GM19455 (cell line): ENCODE results near the gene LIME1.
"Not testable (repeated sequence)": the region's sequence is repeated elsewhere in the genome, so short reads cannot be mapped to it uniquely, and the experiment has no call there.

Experiments used
- ATAC-seq: cut with Tn5 transposase; IDR thresholded peaks from one replicate; pipeline ENCODE4 v1.9.1; 2021; ENCODE audit not compliant: unreplicated experiment

Gene LIME1

GRCh38 chr20:63769891-63770474, 33.5 kb downstream of the LIME1 start:
- ATAC-seq, result no peak

DNA sequence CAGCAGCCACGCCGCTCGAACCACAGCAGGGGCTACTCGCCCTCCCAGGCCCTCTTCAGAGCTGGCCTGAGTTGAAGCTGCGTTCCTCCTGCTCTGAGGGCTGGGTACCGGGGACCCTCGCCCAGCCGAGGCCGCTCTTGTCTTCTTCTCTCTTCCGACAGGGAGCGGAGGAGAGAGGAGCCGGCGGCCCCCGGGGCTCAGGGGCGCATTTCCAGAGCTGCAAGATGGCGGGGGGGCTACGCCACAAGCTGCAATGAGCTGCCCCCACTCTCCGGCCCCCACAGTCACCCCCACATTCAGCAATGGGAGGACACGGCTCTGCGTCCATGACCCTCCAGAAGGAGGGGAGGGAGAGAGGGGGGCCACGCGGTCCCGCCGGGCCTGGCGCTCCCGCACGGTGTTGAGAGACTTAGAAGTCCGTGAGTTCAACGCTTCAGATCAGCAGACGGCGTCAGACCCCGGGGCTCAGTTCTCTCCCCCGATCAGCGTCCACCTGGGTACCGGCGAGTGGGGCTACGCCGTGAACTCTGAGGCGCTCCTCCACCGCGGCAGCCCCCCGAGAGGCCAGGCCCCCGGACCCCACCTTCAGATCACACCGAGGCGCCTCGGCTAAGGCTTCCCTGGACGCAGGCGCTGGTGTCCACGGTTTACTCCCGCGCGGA, 34.7 kb downstream of the LIME1 start:
- ATAC-seq, result no peak

DNA sequence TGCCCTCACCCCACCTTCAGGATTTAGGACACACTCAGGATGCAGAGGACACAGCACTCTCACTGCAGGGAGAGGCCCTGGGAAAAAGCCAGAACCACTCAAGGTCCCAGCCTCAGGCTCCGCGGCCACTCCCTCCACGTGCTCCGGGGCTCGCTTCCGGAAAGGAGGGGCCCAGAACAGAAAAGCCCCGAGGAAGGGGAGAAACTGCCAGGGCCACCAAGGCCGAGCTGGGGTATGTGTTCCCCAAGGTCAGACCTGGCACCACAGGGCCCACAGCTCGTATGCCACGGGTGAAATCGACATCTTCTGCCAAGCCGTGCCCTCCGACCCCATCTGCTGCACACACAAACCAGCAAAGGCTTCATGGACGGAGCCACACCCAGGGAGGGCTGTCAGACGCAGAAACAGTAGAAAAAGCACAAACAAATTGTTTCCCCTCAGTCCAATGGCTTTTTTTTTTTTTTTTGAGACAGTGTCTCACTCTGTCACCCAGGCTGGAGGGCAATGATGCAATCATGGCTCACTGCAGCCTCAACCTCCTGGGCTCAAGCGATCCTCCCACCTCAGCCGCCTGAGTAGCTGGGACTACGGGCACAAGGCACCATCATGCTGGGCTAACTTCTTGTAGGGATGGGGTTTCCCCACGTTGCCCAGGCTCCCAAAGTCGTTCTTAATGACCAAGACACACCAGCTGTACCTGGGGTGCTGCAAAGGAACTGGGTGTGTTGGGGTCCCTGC, 36.5 kb downstream of the LIME1 start:
- ATAC-seq, result no peak

- no peak for ATAC-seq
Observed at GRCh38 chr20:63773571-63774241, 37.2 kb downstream of the LIME1 start.

DNA sequence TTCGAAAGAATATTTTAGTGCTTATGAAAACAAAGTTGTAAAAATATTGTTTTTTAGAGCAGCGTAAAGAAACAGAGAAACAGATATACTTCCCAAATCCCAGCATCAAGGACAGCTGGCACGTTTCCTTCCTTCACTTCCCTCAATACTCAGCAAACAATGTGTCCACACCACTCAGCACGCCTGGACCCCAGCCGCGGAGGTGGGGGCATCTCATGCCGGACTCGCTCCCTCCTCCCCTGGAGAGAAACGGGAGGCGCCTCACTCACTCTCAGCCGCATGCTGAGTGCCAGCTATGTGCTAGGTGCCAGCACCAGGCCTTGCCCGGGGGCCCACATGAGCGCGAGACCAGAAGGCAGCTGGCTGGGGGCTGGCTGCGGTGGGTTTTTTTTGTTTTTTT, 37.8 kb downstream of the LIME1 start:
- no peak for ATAC-seq

GRCh38 chr20:63775096-63775978, 38.9 kb downstream of the LIME1 start:
- ATAC-seq, result no peak

DNA sequence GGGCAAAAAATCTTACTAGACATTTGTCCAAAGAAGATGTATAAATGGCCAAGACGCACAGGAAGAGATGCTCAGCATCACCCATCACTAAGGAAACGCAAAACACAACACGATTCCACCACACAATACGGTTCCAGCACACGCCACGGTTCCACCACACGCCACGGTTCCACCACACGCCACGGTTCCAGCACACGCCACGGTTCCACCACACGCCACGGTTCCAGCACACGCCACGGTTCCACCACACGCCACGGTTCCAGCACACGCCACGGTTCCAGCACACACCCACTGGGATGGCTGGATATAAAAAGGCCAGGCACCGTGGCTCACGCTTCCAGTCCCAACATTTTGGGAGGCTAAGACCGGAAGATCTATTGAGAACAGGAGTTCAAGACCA, 40.4 kb downstream of the LIME1 start:
- not testable (repeated sequence) for ATAC-seq

GRCh38 chr20:63777614-63778013, 41.1 kb downstream of the LIME1 start:
- no peak for ATAC-seq

- no peak for ATAC-seq
Observed at GRCh38 chr20:63778034-63778752, 41.7 kb downstream of the LIME1 start.

DNA sequence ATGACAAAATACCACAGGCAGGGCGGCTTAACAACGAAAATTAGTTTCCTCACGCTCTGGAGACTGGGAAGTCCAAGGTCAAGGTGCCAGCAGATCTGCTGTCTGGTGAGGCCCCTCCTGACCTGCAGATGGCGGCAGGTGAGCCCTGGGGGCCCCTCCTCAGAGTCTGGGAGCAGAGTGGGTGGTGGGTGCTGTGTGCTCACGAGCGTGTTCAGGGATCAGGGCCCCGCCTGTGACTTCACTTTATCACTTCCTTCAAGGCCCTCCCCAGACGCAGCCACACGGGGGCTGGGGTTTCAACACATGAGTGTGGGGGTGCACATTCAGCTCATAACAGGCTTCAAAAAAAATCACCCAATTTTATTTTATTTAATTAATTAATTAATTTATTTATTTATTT, 42.4 kb downstream of the LIME1 start:
- ATAC-seq, result no peak

DNA sequence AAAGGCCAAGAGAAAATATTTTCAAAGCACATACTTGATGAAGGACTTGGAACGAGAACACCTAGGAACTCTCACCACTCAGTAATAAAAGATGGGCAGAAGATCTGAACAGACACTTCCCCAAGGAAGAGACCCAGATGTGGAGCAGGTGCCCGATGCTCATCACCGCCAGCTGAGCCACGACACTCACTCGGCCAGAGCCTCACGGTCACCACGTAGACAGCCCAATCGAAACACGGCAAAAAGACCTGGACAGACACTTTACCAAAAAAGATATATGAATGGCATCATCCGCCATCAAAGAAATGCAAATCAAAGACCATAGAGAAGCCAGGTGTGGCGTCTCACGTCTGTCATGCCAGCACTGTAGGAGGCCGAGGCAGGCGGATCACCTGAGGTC, 44.7 kb downstream of the LIME1 start:
- ATAC-seq, result no peak

GRCh38 chr20:63782051-63782471, 45.6 kb downstream of the LIME1 start:
- ATAC-seq, result no peak

- no peak for ATAC-seq
Observed at GRCh38 chr20:63782521-63782971, 46.1 kb downstream of the LIME1 start.

- ATAC-seq, result no peak
Observed at GRCh38 chr20:63783970-63784369, 47.5 kb downstream of the LIME1 start.

DNA sequence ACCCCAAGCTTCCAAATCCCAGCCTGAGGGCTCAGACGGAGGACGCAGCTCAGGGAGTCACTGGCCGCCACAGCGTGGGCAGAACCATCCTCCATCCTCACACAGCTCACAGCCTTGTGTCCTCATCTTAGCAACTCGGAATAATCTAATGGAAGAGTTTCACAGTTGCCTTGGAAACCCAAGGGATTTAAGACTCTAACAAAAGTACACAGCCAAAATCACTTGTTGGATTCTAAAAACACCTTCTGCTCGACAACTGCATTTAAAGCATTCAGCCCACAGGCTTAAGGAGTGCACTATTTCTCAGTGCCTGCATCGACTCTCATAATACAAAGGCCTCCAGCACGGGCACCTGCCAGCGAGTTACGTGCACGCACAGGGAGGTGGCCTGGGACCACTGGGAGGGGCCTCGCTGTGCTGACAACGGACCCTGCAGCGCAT, 49.2 kb downstream of the LIME1 start:
- ATAC-seq, result no peak

- no peak for ATAC-seq
Observed at GRCh38 chr20:63787302-63787701, 50.8 kb downstream of the LIME1 start.

DNA sequence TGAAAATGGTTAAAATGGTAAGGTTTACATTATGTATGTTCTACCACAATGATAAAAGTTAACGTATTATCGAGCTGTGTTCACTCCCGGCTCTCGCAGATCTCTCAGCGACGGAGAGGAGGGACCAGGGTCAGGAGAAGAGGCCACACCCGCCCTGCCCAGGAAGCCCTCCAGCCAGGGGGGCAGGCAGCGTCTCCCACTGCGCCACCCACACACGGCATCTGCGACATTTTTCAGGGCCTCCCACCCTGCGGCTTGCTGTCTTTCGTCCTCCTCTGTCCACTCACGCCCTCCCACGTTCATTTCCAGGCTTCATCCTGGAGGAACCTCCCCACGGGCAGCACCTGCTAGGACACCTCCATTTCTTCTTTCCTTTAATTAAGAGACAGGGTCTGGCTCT, 51.3 kb downstream of the LIME1 start:
- no peak for ATAC-seq
